ENCODE results near the gene ACADL.

Gene ACADL

GRCh38 chr2:210224941-210225672 lies at the start of gene ACADL:
TSS of gene ACADL (minus strand) at chr2:210225447. CDS start at chr2:210225263, 184 bp downstream.
- Histone ChIP-seq H3K9ac (ENCODE audit: low read length) (peak within 1 kb of the TSS; percentile 71), H3K4me1 (ENCODE audit: control insufficient read depth, insufficient read depth, low read length) (peaks cover 2% of the 10 kb centered on the region; the same call in 1 of the 2 replicates), H3K9me3 (ENCODE audit: control insufficient read depth, insufficient read depth, low read depth, low read length) (no peaks in the 10 kb centered on the region), H3K36me3 (ENCODE audit: control insufficient read depth, insufficient read depth, low read length) (no peaks in the 10 kb centered on the region), H3K27me3 (ENCODE audit: control insufficient read depth, insufficient read depth, low read length) (peaks cover 41% of the 10 kb centered on the region), H3K27ac (ENCODE audit: low read depth, low read length) (no peak within 1 kb of the TSS; the same call in 1 of the 2 replicates), H3K4me3 (ENCODE audit: low read depth, low read length) (peak within 1 kb of the TSS; percentile 94)

GRCh38 chr2:210271300-210271699 lies 46.1 kb upstream of the ACADL start:
- H3K4me3 ChIP-seq (ENCODE audit: low read depth, low read length) = no peak overlapping the region

GRCh38 chr2:210269148-210269547 lies 43.9 kb upstream of the ACADL start:
- H3K27ac ChIP-seq (ENCODE audit: low read depth, low read length) = no peak overlapping the region
- H3K4me3 ChIP-seq (ENCODE audit: low read depth, low read length) = no peak overlapping the region
- no peaks in the 10 kb centered on the region for H3K27me3 ChIP-seq (ENCODE audit: control insufficient read depth, insufficient read depth, low read length)

More at GRCh38 chr2:210271300-210271699, 46.1 kb upstream of the ACADL start:
- no peaks in the 10 kb centered on the region for H3K9me3 ChIP-seq (ENCODE audit: control insufficient read depth, insufficient read depth, low read depth, low read length)
- H3K27me3 ChIP-seq (ENCODE audit: control insufficient read depth, insufficient read depth, low read length) = no peaks in the 10 kb centered on the region
- H3K27ac ChIP-seq (ENCODE audit: low read depth, low read length) = no peak overlapping the region
- H3K4me1 ChIP-seq (ENCODE audit: control insufficient read depth, insufficient read depth, low read length) = no peaks in the 10 kb centered on the region
- no peak overlapping the region for H3K9ac ChIP-seq (ENCODE audit: low read length)
- no peaks in the 10 kb centered on the region for H3K36me3 ChIP-seq (ENCODE audit: control insufficient read depth, insufficient read depth, low read length)

DNA sequence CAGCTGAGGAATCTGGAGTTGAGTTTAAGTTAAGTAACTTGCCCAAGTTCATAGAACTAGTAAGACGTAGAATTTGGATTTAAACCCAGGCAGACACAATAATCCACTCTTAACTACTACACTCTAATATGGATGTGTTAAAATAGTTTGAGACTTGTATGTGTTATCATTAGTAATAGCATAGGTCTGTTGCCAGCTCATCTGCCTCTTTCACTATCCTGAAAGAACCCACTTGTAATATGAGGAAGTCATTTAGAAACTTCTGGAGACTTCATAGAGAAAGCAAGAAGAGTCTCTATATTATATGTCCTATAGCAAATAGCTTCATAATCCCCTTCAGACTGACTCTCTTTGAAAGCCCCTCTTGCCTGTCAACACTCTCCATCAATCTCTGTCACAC lies 43.0 kb upstream of the ACADL start:
- H3K9ac ChIP-seq (ENCODE audit: low read length) = no peak overlapping the region
- no peaks in the 10 kb centered on the region for H3K27me3 ChIP-seq (ENCODE audit: control insufficient read depth, insufficient read depth, low read length)
- no peak overlapping the region for H3K27ac ChIP-seq (ENCODE audit: low read depth, low read length)
- H3K9me3 ChIP-seq (ENCODE audit: control insufficient read depth, insufficient read depth, low read depth, low read length) = no peaks in the 10 kb centered on the region
- H3K4me3 ChIP-seq (ENCODE audit: low read depth, low read length) = no peak overlapping the region
- H3K4me1 ChIP-seq (ENCODE audit: control insufficient read depth, insufficient read depth, low read length) = no peaks in the 10 kb centered on the region
- H3K36me3 ChIP-seq (ENCODE audit: control insufficient read depth, insufficient read depth, low read length) = no peaks in the 10 kb centered on the region

More at GRCh38 chr2:210269148-210269547, 43.9 kb upstream of the ACADL start:
- Histone ChIP-seq H3K9me3 (ENCODE audit: control insufficient read depth, insufficient read depth, low read depth, low read length) (no peaks in the 10 kb centered on the region), H3K9ac (ENCODE audit: low read length) (no peak overlapping the region), H3K4me1 (ENCODE audit: control insufficient read depth, insufficient read depth, low read length) (no peaks in the 10 kb centered on the region), H3K36me3 (ENCODE audit: control insufficient read depth, insufficient read depth, low read length) (no peaks in the 10 kb centered on the region)

GRCh38 chr2:210267698-210268097 lies 42.5 kb upstream of the ACADL start:
- H3K4me3 ChIP-seq (ENCODE audit: low read depth, low read length) = no peak overlapping the region
- no peaks in the 10 kb centered on the region for H3K36me3 ChIP-seq (ENCODE audit: control insufficient read depth, insufficient read depth, low read length)
- H3K27me3 ChIP-seq (ENCODE audit: control insufficient read depth, insufficient read depth, low read length) = no peaks in the 10 kb centered on the region
- no peak overlapping the region for H3K27ac ChIP-seq (ENCODE audit: low read depth, low read length)
- no peak overlapping the region for H3K9ac ChIP-seq (ENCODE audit: low read length)
- H3K9me3 ChIP-seq (ENCODE audit: control insufficient read depth, insufficient read depth, low read depth, low read length) = no peaks in the 10 kb centered on the region
- H3K4me1 ChIP-seq (ENCODE audit: control insufficient read depth, insufficient read depth, low read length) = no peaks in the 10 kb centered on the region

- H3K9me3 ChIP-seq (ENCODE audit: control insufficient read depth, insufficient read depth, low read depth, low read length) = no peaks in the 10 kb centered on the region
- H3K27ac ChIP-seq (ENCODE audit: low read depth, low read length) = no peak overlapping the region
- H3K36me3 ChIP-seq (ENCODE audit: control insufficient read depth, insufficient read depth, low read length) = no peaks in the 10 kb centered on the region
- H3K4me1 ChIP-seq (ENCODE audit: control insufficient read depth, insufficient read depth, low read length) = no peaks in the 10 kb centered on the region
- no peak overlapping the region for H3K9ac ChIP-seq (ENCODE audit: low read length)
- no peaks in the 10 kb centered on the region for H3K27me3 ChIP-seq (ENCODE audit: control insufficient read depth, insufficient read depth, low read length)
- no peak overlapping the region for H3K4me3 ChIP-seq (ENCODE audit: low read depth, low read length)
These were observed 39.0 kb upstream of the ACADL start for GRCh38 chr2:210264282-210264681.

GRCh38 chr2:210263841-210264240 lies 38.6 kb upstream of the ACADL start:
- Histone ChIP-seq H3K27ac (ENCODE audit: low read depth, low read length) (no peak overlapping the region), H3K4me1 (ENCODE audit: control insufficient read depth, insufficient read depth, low read length) (no peaks in the 10 kb centered on the region), H3K27me3 (ENCODE audit: control insufficient read depth, insufficient read depth, low read length) (no peaks in the 10 kb centered on the region), H3K4me3 (ENCODE audit: low read depth, low read length) (no peak overlapping the region), H3K36me3 (ENCODE audit: control insufficient read depth, insufficient read depth, low read length) (no peaks in the 10 kb centered on the region), H3K9ac (ENCODE audit: low read length) (no peak overlapping the region), H3K9me3 (ENCODE audit: control insufficient read depth, insufficient read depth, low read depth, low read length) (no peaks in the 10 kb centered on the region)

GRCh38 chr2:210262036-210262435 lies 36.8 kb upstream of the ACADL start:
- Histone ChIP-seq H3K4me1 (ENCODE audit: control insufficient read depth, insufficient read depth, low read length) (no peaks in the 10 kb centered on the region), H3K36me3 (ENCODE audit: control insufficient read depth, insufficient read depth, low read length) (no peaks in the 10 kb centered on the region), H3K27ac (ENCODE audit: low read depth, low read length) (no peak overlapping the region), H3K9ac (ENCODE audit: low read length) (no peak overlapping the region), H3K4me3 (ENCODE audit: low read depth, low read length) (no peak overlapping the region), H3K9me3 (ENCODE audit: control insufficient read depth, insufficient read depth, low read depth, low read length) (no peaks in the 10 kb centered on the region), H3K27me3 (ENCODE audit: control insufficient read depth, insufficient read depth, low read length) (no peaks in the 10 kb centered on the region)

- no peak overlapping the region for H3K9ac ChIP-seq (ENCODE audit: low read length)
These were observed 34.4 kb upstream of the ACADL start for GRCh38 chr2:210259687-210260086.

DNA sequence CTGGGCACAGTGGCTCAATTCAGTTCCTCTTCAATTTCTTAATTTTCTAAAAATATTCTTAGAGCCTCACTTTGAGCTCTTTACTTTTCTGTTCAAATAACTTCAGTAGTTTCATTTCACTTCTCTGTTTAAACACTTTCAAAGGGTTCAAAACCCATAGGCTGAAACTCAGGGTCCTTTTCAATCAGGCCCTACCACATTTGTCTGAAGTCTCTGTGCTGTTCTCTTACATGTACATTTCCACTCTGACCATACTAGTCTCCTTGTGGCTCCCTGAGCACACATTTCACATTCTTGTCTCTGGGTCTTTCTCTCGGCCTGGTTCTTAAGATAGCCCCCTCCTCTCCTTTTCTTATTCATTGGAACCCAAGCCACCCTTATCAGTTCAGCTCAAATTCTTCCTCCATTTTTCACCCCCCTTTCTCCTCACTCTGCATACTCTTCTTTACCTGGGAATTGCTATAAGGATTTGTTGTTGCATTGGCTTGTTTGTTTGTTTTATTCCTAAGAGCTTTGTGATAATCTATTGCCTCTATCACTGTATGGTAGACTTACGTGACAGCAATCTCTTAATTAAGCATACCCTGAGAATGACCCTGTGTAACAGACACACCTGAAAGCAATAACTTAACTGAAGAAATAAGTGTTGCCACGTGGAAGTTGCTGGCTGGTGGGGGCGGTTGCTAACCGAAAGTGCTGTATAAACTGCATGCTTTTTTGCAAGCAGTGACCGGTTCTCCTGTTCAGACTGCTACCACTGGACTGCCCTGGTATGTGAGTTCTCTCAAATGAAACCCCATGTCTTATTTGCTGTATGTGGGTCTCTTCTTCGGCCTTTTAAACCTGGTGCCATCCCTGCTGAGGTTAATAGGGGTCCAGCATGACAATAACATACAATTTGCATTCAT lies 27.7 kb upstream of the ACADL start:
- Histone ChIP-seq H3K9ac (ENCODE audit: low read length) (no peak overlapping the region), H3K4me1 (ENCODE audit: control insufficient read depth, insufficient read depth, low read length) (no peaks in the 10 kb centered on the region)

More at GRCh38 chr2:210259687-210260086, 34.4 kb upstream of the ACADL start:
- Histone ChIP-seq H3K36me3 (ENCODE audit: control insufficient read depth, insufficient read depth, low read length) (no peaks in the 10 kb centered on the region), H3K4me1 (ENCODE audit: control insufficient read depth, insufficient read depth, low read length) (no peaks in the 10 kb centered on the region), H3K27me3 (ENCODE audit: control insufficient read depth, insufficient read depth, low read length) (no peaks in the 10 kb centered on the region), H3K4me3 (ENCODE audit: low read depth, low read length) (no peak overlapping the region), H3K9me3 (ENCODE audit: control insufficient read depth, insufficient read depth, low read depth, low read length) (no peaks in the 10 kb centered on the region), H3K27ac (ENCODE audit: low read depth, low read length) (no peak overlapping the region)

GRCh38 chr2:210250622-210251021 lies 25.4 kb upstream of the ACADL start:
- Histone ChIP-seq H3K36me3 (ENCODE audit: control insufficient read depth, insufficient read depth, low read length) (no peaks in the 10 kb centered on the region), H3K4me1 (ENCODE audit: control insufficient read depth, insufficient read depth, low read length) (no peaks in the 10 kb centered on the region), H3K9ac (ENCODE audit: low read length) (no peak overlapping the region), H3K4me3 (ENCODE audit: low read depth, low read length) (no peak overlapping the region), H3K27ac (ENCODE audit: low read depth, low read length) (no peak overlapping the region), H3K9me3 (ENCODE audit: control insufficient read depth, insufficient read depth, low read depth, low read length) (peaks cover 10% of the 10 kb centered on the region), H3K27me3 (ENCODE audit: control insufficient read depth, insufficient read depth, low read length) (no peaks in the 10 kb centered on the region)

More for the DNA sequence above, 27.7 kb upstream of the ACADL start:
- no peaks in the 10 kb centered on the region for H3K36me3 ChIP-seq (ENCODE audit: control insufficient read depth, insufficient read depth, low read length)
- no peak overlapping the region for H3K27ac ChIP-seq (ENCODE audit: low read depth, low read length)
- no peaks in the 10 kb centered on the region for H3K27me3 ChIP-seq (ENCODE audit: control insufficient read depth, insufficient read depth, low read length)
- H3K9me3 ChIP-seq (ENCODE audit: control insufficient read depth, insufficient read depth, low read depth, low read length) = no peaks in the 10 kb centered on the region
- H3K4me3 ChIP-seq (ENCODE audit: low read depth, low read length) = no peak overlapping the region
